Cerebellar cortex (tissue), 1 donor: Measurements from ENCODE around the gene RSPH10B2.
"Not testable (repeated sequence)": the region's sequence is repeated elsewhere in the genome, so short reads cannot be mapped to it uniquely, and the experiment has no call there.

ENCODE experiments used
- DNase-seq: peaks from one replicate; pipeline ENCODE4 v3.0.0-alpha.2; 2015; ENCODE audit warnings: low spot score

Gene RSPH10B2

DNA sequence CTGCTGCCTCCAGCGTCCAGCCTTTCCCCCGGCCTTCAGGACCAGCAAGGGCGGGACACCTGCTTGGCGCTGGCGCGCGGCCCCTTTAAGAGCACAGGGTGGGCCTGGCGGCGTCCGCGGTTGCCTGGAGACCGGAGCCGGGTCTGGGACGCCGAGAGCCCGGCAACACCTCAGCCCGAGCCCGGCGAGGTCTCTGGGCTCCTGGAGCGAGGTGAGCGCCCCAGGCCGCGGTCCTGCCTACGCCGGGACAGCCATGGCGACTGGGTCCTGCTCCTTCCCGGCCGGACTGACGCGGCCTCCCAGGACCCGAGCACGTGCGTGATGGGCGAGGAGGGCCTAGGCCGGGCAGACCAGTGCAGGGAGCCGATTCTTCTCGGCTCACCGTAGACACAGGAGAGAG, at the start of gene RSPH10B2:
RSPH10B2 (plus strand) TSS at position 140 of the 400 bp plus-strand sequence. CDS start 3,575 bp downstream, outside the sequence.
- not testable (repeated sequence) for DNase-seq

DNA sequence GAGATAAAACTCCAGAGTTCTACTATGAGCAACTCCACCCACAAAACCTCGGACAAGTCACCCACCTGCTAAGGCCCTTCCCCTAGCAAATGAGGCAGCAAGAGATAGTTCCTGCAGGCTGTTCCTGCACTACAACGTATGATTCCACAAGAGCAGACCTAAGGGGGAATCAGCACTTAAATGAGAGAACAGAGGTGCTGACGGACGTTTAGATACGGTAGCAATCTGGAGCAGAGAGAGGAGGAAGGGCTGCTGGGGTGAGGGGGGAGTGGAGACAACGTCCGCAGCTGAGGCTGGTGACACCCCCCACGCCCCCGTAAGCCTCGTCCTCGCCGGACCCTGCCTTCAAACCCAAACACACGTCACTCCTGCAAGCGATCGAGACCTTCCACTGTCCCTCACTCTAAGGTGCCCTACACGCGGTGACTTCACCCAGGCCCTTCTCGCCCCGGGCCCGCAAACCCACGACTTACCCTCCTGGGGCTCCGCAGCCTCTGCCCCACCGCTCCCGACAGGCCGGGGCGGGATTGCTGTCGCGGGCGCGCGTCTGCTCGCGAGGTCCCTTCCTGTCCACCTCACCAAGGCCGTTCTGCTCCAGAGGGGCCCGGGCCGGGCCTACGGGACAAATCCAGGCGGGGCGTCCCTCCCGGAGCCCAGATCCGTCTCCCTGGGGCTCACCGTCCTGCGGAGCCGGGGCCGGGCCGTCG, 47.8 kb upstream of the RSPH10B2 start:
- peak; percentile 14 for DNase-seq

DNA sequence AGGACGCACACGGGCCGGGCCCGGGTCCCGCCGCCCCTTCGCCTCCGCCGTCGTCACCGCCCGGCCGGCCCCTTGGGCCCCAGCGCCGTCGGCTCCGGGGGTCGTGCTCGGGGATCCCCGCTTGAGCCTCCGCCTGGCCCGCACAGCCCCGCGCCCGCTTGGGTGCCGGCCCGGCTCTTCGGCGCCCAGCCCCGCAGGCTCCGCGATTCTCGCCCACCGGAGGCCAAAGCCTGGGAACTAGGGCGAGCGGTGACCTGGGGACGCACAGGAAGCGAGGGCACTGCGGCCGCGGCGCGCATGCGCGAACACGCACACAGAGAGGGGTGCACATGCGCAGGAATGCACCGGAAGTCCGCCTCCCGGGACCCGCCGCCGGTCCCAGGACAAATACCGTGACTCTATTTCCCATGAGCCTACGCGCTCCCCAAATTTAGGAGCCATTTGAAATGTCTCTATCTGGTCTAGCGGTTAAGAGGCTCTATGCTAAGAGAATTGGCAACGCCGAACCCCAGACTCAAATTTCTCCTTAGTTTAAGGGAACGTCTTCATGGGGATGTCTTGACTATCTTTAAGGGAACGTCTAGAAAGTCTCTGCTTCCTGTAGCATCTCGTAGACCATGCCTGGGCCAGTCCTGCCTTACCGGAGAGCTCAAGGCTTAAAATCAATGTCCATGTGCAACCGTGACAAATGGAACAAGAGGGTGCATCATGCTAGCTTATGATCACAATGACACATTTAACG, 47.1 kb upstream of the RSPH10B2 start, which contains the start of gene ZNF12:
ZNF12 (minus strand) TSS at position 282 of the 742 bp plus-strand sequence. CDS start 1,774 bp downstream, outside the sequence.
- peak; percentile 92 for DNase-seq

DNA sequence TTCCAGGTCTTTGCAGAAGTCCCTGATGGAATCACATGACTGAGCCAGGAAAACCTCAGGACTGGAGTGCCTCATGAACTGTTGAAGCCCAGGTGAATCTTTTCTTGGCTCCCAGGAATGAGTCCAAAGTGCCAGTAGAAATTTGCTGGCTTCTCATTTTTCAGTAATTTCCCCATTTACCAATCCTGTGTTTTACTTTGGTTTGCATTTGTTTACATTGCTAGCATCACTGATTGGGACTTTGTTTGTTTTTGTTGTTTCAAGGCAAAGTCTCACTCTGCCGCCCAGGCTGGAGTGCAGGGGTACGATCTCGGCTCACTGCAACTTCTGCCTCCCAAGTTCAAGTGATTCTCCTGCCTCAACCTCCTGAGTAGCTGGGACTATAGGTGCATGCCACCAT, 45.6 kb upstream of the RSPH10B2 start:
- DNase-seq: no peak

DNA sequence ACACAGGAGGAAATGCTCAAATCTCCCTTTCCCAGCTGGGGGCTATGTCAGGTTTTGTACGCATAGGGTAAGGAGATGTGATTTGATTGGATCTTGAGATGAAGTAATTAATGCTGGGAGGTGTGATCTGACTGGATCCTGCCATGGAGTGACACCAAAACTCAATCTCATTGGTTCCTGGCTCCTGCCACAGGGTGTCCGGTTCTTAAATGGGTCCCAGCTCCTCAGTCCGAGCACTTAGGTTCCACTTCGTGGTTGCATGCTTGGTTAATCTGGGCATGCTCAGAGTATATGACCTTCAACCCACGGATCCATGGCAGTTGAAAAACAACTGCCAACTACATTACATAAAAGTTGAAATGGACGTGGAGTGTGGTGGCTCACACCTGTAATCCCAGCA, 44.1 kb upstream of the RSPH10B2 start:
- no peak for DNase-seq

DNA sequence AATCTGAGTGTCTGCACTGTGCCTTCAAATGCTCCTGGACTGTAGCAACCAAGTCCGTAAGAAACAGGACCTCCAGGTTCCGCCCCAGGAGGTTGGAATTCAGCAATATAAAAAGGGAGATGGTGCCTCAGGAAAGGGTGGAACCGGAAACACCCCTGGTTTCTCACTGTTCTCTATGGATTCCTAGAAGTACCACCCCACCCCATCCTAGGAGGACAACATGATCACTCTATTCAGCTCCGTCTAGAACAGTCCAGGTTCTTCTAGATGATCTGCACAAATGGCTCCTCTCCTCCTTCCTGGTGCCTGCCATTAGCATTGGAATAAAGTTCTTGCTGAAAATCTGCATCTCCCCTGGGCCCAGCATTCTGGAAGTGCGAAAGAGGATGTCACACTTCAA, 39.5 kb upstream of the RSPH10B2 start:
- no peak for DNase-seq

DNA sequence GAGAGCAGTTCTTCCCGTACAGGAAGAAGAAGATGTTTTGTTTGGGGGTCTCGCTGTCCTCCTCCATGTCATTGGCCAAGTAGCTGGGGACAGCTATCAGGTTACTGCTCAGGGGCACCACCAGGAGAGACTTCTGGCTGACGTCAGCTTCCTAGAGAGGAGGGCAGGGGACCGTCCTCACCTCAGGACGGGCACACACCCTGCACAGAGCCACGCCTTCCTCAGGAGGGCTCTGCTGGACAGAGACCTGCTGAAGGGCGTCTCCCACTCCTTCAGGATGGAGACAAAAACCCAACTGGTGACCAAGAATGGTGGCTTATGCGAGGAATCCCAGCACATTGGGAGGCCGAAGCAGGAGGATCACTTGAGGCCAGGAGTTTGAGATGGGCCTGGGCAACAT, 38.0 kb upstream of the RSPH10B2 start:
- DNase-seq: not testable (repeated sequence)

DNA sequence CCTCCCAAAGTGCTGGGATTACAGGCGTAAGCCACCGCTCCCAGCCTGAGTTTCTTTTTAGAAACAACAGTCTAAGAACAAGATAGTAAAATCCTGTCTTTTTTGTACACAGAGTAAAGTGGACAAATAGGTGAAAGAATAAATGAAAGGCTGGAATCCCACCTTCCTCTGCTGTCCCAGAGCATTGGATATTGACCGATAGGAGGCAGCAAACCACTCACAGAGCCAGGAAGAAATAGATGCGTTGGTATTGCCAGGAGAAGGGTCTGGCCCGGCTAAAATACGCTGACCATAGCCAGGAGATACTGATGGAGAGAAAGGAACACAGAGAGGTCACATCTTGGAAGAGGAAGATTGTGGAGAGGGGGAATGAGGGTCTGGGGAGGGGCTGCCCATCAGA, 35.8 kb upstream of the RSPH10B2 start:
- DNase-seq: no peak

DNA sequence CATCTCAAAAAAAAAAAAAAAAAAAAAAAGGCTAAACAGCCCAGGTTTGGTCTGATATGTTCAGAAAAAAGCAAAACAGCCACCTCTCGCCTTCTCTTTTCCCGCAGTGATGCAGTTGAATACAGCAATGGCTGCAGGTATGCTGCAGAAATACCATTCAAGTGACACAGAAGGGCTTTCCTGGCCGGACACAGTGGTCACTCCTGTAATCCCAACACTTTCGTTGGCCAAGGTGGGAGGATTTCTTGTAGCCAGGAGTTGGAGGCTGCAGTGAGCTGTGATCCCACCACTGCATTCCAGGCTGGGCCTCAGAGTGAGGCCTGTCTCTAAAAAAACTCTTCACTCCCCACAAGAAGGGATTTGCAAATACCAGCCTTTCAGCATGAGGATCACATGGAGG, 29.6 kb upstream of the RSPH10B2 start:
- not testable (repeated sequence) for DNase-seq

DNA sequence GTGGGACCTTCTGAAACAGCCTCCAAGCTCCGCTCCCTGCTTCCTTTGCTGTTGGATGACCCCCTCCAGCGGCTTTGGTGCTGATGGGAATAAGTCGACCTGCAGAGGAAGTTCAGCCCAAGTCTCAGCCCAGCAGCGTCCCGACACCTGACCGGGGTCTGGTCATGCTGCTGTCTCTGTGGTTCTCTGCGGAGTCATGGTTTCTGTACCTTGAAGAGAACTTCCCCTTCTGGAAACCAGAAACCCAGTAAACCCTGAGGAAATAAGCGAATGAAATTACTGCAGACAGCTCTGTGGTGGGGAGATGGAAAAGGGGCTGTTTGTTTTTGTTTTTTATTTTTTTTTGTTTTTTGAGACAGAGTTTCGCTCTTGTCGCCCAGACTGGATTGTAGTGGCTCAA, 28.9 kb upstream of the RSPH10B2 start:
- no peak for DNase-seq

DNA sequence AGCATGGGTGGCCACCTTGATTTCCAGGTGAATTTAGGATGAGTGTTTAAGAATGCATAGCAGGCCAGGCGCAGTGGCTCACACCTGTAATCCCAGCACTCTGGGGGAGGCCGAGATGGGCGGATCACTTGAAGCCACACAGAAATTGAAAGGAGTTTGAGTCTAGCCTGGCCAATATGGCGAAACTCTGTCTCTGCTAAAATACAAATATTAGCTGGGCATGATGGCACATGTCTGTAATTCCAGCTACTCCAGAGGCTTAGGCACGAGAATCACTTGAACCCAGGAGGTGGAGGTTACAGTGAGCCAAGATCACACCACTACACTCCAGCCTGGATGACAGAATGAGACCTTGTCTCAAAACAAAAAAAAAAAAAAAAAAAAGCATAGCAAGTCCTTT, 27.6 kb upstream of the RSPH10B2 start:
- not testable (repeated sequence) for DNase-seq

DNA sequence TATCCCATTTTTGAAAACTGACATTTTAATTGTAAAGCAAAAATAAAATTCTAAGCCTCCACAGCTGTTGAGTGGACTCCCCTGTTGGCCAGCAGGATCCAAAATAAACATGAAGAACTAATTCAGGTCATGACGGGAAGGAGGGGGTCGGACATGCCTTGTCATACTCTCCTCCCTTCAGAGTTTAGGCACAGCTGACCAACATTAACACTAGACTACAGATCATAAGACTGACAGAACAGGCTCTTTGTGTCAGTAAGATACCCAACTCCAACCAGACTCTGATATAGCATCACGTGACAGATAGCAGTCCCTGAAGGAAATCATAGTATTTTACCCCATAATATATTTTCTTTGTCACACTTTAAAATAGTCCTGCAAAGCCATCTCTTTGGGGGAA, 26.2 kb upstream of the RSPH10B2 start:
- no peak for DNase-seq

DNA sequence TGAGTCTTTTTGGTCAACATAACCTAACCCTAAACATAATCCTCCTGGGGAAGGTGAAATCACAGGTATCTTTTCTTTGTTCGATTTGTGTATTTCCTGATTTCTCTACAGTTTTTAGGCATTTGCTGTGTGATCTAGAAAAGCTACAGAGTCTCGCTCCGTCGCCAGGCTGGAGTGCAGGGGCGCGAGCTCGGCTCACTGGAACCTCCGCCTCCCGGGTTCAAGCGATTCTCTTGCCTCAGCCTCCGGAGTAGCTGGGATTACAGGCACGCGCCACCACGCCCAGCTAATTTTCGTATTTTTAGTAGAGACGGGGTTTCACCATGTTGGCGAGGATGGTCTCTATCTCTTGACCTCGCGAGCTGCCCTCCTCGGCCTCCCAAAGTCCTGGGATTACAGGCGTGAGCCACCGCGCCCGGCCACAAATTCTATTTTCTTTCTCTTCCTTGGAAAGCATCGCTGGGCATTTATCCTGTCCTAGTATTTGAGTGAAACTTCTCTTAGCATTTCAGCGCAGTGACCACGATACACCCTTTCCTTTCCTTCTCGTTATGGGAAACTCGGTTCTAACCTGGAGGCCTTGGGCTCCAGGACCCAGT, 24.9 kb upstream of the RSPH10B2 start:
- DNase-seq: not testable (repeated sequence)

DNA sequence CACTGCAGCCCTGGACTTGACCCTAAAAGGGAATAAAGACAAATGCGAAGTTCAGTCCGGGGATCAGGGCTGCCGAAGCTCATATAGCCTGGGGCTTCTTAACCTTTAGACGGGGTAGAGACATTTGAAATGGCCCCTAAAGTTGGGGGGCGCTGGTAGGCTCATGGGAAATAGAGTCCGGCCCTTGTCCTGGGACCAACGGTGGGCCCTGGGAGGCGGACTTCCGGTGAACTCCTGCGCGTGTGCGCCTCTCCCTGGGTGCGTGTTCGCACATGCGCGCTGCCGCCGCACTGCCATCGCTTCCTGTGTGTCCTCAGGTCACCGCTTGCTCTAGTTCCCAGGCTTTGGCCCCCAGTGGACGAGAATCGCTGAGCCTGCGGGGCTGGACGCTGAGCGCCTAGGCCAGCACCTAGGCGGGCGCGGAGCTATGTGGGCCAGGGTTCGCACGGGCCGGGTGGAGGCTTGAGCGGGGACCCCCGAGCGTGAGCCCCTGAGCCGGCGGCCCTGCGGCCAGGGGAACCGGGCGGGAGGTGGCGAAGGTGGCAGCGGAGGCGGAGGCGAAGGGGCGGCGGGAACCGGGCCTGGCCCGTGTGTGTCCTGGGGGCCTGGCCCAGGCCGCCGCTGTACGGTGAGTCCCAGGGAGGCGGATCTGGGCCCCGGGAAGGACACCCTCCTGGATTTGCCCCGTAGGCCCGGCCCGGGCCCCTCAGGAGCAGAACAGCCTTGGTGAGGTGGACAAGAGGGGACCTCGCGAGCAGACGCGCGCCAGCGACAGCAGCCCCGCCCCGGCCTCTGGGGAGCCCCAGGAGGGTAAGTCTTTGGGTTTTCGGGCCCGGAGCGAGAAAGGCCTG, 24.2 kb upstream of the RSPH10B2 start:
- DNase-seq: peak; percentile 95

DNA sequence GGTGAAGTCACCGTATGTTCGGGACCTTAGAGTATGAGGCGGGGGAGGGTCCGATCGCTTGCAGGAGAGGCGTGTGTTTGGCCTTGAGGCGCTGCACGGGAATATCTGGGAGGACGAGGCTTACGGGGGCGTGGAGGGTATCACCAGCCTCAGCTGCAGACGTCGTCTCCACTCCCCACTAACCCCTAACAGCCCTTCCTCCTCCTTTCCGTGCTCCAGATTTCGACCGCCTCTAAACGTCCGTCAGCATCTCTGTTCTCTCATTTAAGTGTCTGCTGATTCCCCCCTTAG, 23.6 kb upstream of the RSPH10B2 start:
- DNase-seq: no peak

DNA sequence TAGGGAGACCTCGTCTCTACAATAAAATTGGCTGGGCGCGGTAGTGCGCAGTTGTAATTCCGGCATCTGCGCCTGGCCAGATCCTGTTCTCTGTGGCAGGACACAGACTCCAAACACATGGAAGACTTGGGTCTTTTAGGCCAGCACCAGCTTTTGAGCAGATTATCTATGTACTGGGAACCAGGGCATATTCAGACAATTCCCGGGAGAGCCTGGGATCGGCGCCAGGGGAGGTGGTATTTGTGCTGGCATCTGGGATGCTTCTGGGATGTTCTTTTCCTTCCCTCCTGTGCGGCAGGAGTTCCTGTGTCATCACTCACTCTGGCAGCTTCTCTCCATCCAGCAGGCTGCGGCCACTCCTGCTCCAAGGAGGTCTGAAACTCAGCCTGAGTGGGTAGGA, 15.5 kb upstream of the RSPH10B2 start:
- not testable (repeated sequence) for DNase-seq

DNA sequence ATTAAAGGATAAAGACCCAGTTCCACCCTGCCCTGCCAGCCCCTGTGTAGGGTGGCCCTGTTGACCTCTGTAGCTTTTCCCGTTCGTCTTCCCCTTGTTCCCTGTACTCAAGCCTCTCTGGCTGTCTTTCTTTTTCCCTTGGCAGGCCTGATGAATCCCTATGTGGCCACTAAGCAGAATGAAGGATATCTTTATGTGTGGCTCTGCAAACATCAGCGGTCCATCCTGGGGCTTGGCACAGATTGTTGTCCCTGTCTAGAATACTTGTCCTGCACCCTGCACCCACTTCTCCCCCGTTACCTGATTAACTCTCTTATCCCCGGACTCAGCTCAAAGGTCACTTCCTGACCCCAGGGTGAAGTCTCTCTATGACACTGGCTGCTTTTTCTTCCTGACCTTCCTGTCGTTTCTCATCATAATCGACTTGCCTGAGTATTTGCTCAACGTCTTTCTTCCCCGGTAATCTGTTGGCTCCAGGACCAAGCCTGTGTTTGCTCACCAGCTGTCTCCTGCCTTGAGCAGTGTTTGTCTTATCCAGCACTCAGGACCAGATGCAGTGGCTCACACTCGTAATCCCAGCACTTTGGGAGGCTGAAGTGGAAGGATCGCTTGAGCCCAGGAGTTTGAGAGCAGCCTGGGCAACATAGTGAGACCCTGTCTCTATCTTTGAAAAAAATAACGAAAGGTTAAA, 9.3 kb upstream of the RSPH10B2 start:
- DNase-seq: not testable (repeated sequence)

DNA sequence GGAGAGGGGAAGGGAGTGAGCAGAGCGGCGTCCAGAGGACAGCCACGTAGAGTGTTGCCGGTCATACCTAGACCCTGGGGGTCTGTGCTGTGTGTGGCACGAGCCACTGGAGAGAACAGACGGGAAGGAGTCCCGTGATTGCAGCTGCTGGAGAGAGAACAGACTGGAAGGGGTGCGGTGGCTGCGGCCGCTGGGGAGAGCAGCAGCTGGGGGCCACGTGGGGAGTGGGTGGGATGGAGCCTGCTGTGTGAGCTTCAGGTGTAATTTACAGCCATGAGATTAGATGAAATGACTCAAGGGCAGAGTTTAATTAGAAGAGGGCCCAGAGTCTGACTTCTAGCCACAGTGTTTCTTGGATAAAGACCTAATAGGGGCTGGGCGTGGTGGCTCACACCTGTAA, 4.6 kb upstream of the RSPH10B2 start:
- not testable (repeated sequence) for DNase-seq

DNA sequence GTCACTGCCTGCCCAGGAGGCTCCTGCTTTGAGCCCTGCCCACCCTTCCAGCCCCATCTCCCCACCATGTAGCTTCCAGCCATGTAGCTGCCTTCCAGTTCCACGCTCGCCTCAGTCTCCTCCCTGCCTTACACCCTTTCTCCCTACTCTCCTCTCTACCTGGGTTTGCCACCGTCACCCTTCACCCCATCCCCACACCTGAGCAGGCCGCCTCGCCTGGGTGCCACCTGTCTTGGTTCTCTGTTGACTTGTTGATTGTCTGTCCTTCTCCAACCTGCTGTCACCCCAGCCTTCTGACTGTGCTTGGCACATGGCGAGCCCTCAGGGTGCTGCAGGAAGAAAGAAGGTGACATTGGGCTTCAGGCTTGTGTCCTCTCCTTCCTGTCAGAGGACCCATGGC, 3.7 kb upstream of the RSPH10B2 start:
- DNase-seq: not testable (repeated sequence)

DNA sequence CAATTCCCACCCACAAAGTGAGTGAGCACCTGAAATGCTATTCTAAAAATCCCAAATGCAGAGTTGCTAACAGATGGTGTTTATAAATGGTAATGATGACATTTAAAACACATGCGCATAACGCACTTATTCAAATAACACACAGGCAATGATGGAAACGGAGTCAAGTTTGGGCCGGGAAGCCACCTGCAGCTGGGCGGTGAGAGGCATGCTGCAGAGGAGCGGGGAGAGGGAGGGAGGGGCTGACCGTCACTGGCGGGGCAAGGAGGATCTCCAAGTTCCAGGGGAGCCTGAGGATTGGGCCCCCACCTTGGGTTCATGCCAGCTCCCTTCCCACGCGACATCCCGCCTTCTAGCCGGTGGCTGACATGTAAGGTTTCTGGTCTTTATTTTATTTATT, 7.3 kb downstream of the RSPH10B2 start:
- DNase-seq: not testable (repeated sequence)

DNA sequence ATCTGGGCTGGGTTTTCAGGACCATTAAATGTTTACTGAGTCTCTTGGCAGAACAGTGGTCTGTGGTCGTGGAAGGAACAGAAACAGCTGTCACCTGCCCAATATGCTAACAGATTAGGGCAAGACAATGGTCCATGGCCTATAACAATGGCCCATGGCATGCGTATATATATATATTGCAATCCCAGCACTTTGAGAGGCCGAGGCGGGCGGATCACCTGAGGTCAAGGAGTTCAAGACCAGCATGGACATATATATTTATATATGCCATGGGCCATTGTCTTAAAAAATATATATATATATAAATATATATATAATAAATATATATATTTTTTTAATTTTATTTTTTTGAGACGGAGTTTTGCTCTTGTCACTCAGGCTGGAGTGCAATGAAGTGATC, 27.7 kb downstream of the RSPH10B2 start:
- DNase-seq: not testable (repeated sequence)

DNA sequence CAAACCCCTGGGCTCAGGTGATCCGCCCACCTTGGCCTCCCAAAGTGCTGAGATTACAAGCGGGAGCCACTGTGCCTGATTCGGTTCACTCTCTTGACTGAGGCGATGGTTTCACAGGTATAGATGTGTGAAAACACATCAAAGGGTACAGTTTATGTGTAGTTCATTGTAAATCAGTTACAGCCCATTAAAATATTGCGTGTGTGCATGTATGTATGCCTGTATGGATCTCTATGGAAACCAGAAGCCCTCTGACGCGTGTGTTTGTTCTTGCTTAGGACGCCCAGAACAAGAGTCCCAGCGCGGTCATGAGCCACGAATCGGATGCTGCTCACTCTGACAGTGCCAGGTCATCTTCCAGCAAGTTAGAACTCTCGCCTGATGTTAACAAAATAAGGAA, 35.5 kb downstream of the RSPH10B2 start:
- DNase-seq: not testable (repeated sequence)
